IMR-90 (cell line): ENCODE results near the gene DIP2C. TPM values are rescaled to one million over a fixed set of nuclear protein-coding genes. Genes with fewer than 3 reads are reported as not detected.

Experiments
- ATAC-seq: fragments of 200-7000 bp; cut with Tn5 transposase; 2 replicates; pipeline ENCODE4 v1.9.1; 2020; ENCODE audit warnings: low read depth, mild to moderate bottlenecking, moderate library complexity
- BruUV-seq: library from RNA; stranded (reverse); fragments of 400-500 nt; replicated peaks from 2 replicates; lab custom pipeline; 2021; lab: Mats Ljungman, UMichigan
- CTCF ChIA-PET: fragments of 300-600 bp; formaldehyde crosslinking; extraction: SDS; loops from one replicate; lab custom pipeline; 2021; ENCODE audit warnings: antibody characterized with exemption; lab: Yijun Ruan, JAX
- POLR2A ChIA-PET: fragments of 300-600 bp; sonication (Branson Sonifier 250); formaldehyde crosslinking; loops from one replicate; lab custom pipeline; 2022; ENCODE audit warnings: antibody characterized with exemption; ENCODE audit not compliant: unreplicated experiment; lab: Charles Lee
- DNase-seq: peaks from one replicate; pipeline ENCODE4 v3.0.0; 2013
- H2AFZ ChIP-seq: replicated peaks from 2 replicates; pipeline ENCODE3; 2013; ENCODE audit warnings: low read length, mild to moderate bottlenecking; ENCODE audit not compliant: poor library complexity
- H2AK5ac ChIP-seq: 2 replicates; pipeline ENCODE4 v1.6.1; 2013; ENCODE audit warnings: low read depth, low read length, inconsistent platforms
- H2AK9ac ChIP-seq: replicated peaks from 2 replicates; pipeline ENCODE3; 2013; ENCODE audit warnings: mild to moderate bottlenecking, low read depth, low read length, moderate library complexity; ENCODE audit not compliant: poor library complexity
- H2BK120ac ChIP-seq: 2 replicates; pipeline ENCODE4 v1.6.1; 2013; ENCODE audit warnings: low read depth, low read length, inconsistent platforms
- H2BK15ac ChIP-seq: 3 replicates; pipeline ENCODE4 v1.6.1; 2013; ENCODE audit warnings: low read depth, low read length, inconsistent platforms
- H2BK20ac ChIP-seq: 2 replicates; pipeline ENCODE4 v1.6.1; 2013; ENCODE audit warnings: low read depth, mild to moderate bottlenecking, inconsistent platforms, low read length, moderate library complexity
- H2BK5ac ChIP-seq: 2 replicates; pipeline ENCODE4 v1.6.1; 2013; ENCODE audit warnings: mild to moderate bottlenecking, low read depth, low read length, inconsistent platforms; ENCODE audit not compliant: poor library complexity, severe bottlenecking
- H3K14ac ChIP-seq: replicated peaks from 2 replicates; pipeline ENCODE4 v1.6.1; 2013; ENCODE audit warnings: low read depth, low read length, inconsistent platforms
- H3K18ac ChIP-seq: 2 replicates; pipeline ENCODE4 v1.6.1; 2013; ENCODE audit warnings: low read depth, low read length, control low read depth
- H3K23ac ChIP-seq: 2 replicates; pipeline ENCODE4 v1.6.1; 2013; ENCODE audit warnings: low read depth, low read length, inconsistent platforms
- H3K27ac ChIP-seq: 2 replicates; pipeline ENCODE4 v1.5.1; 2013; ENCODE audit warnings: mild to moderate bottlenecking, control low read depth, low read length; ENCODE audit not compliant: insufficient read depth
- H3K27me3 ChIP-seq: 2 replicates; pipeline ENCODE4 v1.6.1; 2013; ENCODE audit warnings: low read length; ENCODE audit not compliant: control insufficient read depth, insufficient read depth
- H3K36me3 ChIP-seq: 2 replicates; pipeline ENCODE4 v1.6.1; 2013; ENCODE audit warnings: low read length, mixed read lengths; ENCODE audit not compliant: control insufficient read depth, insufficient read depth
- H3K4ac ChIP-seq: 2 replicates; pipeline ENCODE4 v1.6.1; 2013; ENCODE audit warnings: low read depth, low read length, inconsistent platforms
- H3K4me1 ChIP-seq: 2 replicates; pipeline ENCODE4 v1.6.1; 2013; ENCODE audit warnings: low read length, mixed read lengths; ENCODE audit not compliant: control insufficient read depth, insufficient read depth
- H3K4me2 ChIP-seq: 2 replicates; pipeline ENCODE4 v1.6.1; 2013; ENCODE audit warnings: low read depth, mild to moderate bottlenecking, control low read depth, low read length, moderate library complexity
- H3K4me3 ChIP-seq: 2 replicates; pipeline ENCODE4 v1.5.1; 2013; ENCODE audit warnings: low read depth, mild to moderate bottlenecking, control low read depth, low read length, moderate library complexity; ENCODE audit not compliant: insufficient read depth
- H3K56ac ChIP-seq: 2 replicates; pipeline ENCODE4 v1.6.1; 2013; ENCODE audit warnings: low read length, inconsistent platforms; ENCODE audit not compliant: insufficient read depth; ENCODE audit errors: extremely low read depth
- H3K79me1 ChIP-seq, 2 experiments: 2 replicates each; pipeline ENCODE4 v1.6.1; 2013; ENCODE audit warnings: low read length in 2 of 2, inconsistent platforms in 1 of 2, low read depth in 1 of 2
- H3K9ac ChIP-seq: 2 replicates; pipeline ENCODE4 v1.6.1; 2013; ENCODE audit warnings: low read depth, low read length, control low read depth
- H3K9me1 ChIP-seq: 2 replicates; pipeline ENCODE4 v1.6.1; 2013; ENCODE audit warnings: low read length, inconsistent platforms; ENCODE audit not compliant: insufficient read depth
- H3K9me3 ChIP-seq: 2 replicates; pipeline ENCODE4 v1.6.1; 2013; ENCODE audit warnings: low read length; ENCODE audit not compliant: control insufficient read depth, insufficient read depth
- H4K20me1 ChIP-seq: 2 replicates; pipeline ENCODE4 v1.6.1; 2013; ENCODE audit warnings: low read length, inconsistent platforms; ENCODE audit not compliant: insufficient read depth
- H4K5ac ChIP-seq: 2 replicates; pipeline ENCODE4 v1.6.1; 2013; ENCODE audit warnings: mild to moderate bottlenecking, low read depth, low read length, control low read depth
- H4K8ac ChIP-seq, 2 experiments: 2 replicates each; pipeline ENCODE4 v1.6.1; 2013; ENCODE audit warnings: low read depth in 2 of 2, low read length in 2 of 2, control low read depth in 1 of 2, inconsistent platforms in 1 of 2
- H4K91ac ChIP-seq: 2 replicates; pipeline ENCODE4 v1.6.1; 2013; ENCODE audit warnings: low read depth, low read length, inconsistent platforms; ENCODE audit not compliant: insufficient read depth
- BHLHE40 ChIP-seq: fragments of 150-350 bp; IDR thresholded peaks from 2 replicates; pipeline ENCODE4 v1.6.1; 2016; ENCODE audit warnings: mild to moderate bottlenecking, low read depth, low read length
- CEBPB ChIP-seq: IDR thresholded peaks from 2 replicates; pipeline ENCODE4 v1.6.1; 2012; ENCODE audit warnings: low read depth, low read length, improper control_type of control experiment
- CHD1 ChIP-seq: IDR thresholded peaks from 2 replicates; pipeline ENCODE4 v1.6.1; 2012; ENCODE audit warnings: low read depth, low read length, improper control_type of control experiment
- MAFK ChIP-seq: IDR thresholded peaks from 2 replicates; pipeline ENCODE4 v1.6.1; 2012; ENCODE audit warnings: low read depth, low read length, improper control_type of control experiment
- MXI1 ChIP-seq: IDR thresholded peaks from 2 replicates; pipeline ENCODE4 v1.6.1; 2012; ENCODE audit warnings: low read depth, mild to moderate bottlenecking, low read length, moderate library complexity, borderline replicate concordance
- NFE2L2 ChIP-seq: fragments of 150-350 bp; IDR thresholded peaks from 2 replicates; pipeline ENCODE4 v1.6.1; 2016; ENCODE audit warnings: low read depth, mild to moderate bottlenecking, low read length
- POLR2A ChIP-seq: IDR thresholded peaks from 2 replicates; pipeline ENCODE4 v1.6.1; 2012; ENCODE audit warnings: mild to moderate bottlenecking, low read depth, low read length
- RAD21 ChIP-seq: IDR thresholded peaks from 2 replicates; pipeline ENCODE4 v1.6.1; 2012; ENCODE audit warnings: low read length, improper control_type of control experiment
- RCOR1 ChIP-seq: IDR thresholded peaks from 2 replicates; pipeline ENCODE4 v1.6.1; 2012; ENCODE audit warnings: mild to moderate bottlenecking, low read length, improper control_type of control experiment; ENCODE audit not compliant: insufficient replicate concordance
- RFX5 ChIP-seq: IDR thresholded peaks from 2 replicates; pipeline ENCODE4 v1.8.0; 2012; ENCODE audit warnings: low read depth, mild to moderate bottlenecking, low read length, moderate library complexity
- SMC3 ChIP-seq: fragments of 150-350 bp; IDR thresholded peaks from 2 replicates; pipeline ENCODE4 v1.6.1; 2016; ENCODE audit warnings: low read depth, mild to moderate bottlenecking, antibody characterized with exemption, low read length, moderate library complexity
- WGBS, 2 experiments: methylation state at CpG; one replicate each; pipeline versions ENCODE4 v1.1.5 to v1.1.7; 2013; ENCODE audit warnings: missing lambda C conversion rate in 2 of 2; ENCODE audit not compliant: insufficient read length in 1 of 2; ENCODE audit errors: extremely low coverage in 2 of 2; 5-methylcytosine and 5-hydroxymethylcytosine counted together
- dilution Hi-C: fragments of 300-500 bp; cut with HindIII; formaldehyde crosslinking; loops from one replicate; pipeline ENCODE4 v1.14.3; 2018; ENCODE audit warnings: low sequenced_read_pairs; ENCODE audit not compliant: unreplicated experiment
- in situ Hi-C: fragments of 300-500 bp; cut with MboI; formaldehyde crosslinking; loops from 3 replicates; pipeline ENCODE4 v1.14.3; 2019; ENCODE audit warnings: low sequenced_read_pairs, inconsistent platforms, mixed read lengths
- intact Hi-C: fragments of 100-400 bp; cut with micrococcal nuclease; formaldehyde crosslinking; loops from 2 replicates; pipeline ENCODE4 v1.10.0; 2022
- polyA plus RNA-seq, 3 experiments: library from polyadenylated mRNA; depleted of rRNA; stranded (reverse); fragments of >200 nt; gene quantifications; 2 replicates each; pipeline ENCODE4 v1.2.3, GENCODE V29; 2012; ENCODE audit warnings: low replicate concordance in 1 of 3
- total RNA-seq: library from RNA; depleted of rRNA; stranded (reverse); fragments of >200 nt; gene quantifications from 2 replicates; pipeline ENCODE4 v1.2.3, GENCODE V29; 2012
- TF ChIP-seq, protein P1 (sequence below): fragments of 150-350 bp; IDR thresholded peaks from 2 replicates; pipeline ENCODE4 v1.6.1; 2016; ENCODE audit warnings: low read depth, mild to moderate bottlenecking, low read length, moderate library complexity, borderline replicate concordance
- TF ChIP-seq, protein P2 (sequence below): fragments of 150-350 bp; IDR thresholded peaks from 2 replicates; pipeline ENCODE4 v1.6.1; 2017; ENCODE audit warnings: mild to moderate bottlenecking, antibody characterized with exemption, low read length, low read depth

The DIP2C gene
- total and polyA plus RNA-seq, 2 of the 4 experiments (the other 2 are of a cell fraction): 8.6 to 17.3 TPM

DNA sequence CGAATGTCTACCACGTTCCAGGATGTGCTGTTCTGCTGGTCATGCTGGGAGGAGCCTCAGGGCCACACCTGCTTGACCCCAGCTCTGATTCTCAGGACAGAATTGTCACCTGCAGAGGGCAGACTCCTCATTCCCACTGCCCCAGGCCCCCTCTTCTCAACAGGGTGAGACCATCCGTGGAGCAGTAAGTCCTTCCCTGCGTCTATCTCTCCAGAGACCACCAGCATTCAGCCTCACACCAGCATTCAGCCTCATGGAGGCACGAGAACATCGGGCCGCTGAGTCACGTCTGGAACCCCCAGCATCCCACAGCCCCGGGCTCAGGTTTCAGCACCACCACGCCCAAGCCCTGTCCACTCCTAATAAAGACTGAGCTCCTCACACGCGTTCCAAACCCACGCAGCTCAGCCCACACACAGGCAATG is 273.4 kb downstream of the DIP2C start:
- H3K14ac ChIP-seq: no peak overlapping the region
- H3K18ac ChIP-seq: no peak overlapping the region
- peaks cover 3% of the 10 kb centered on the region; the same call in 1 of the 2 replicates for H4K20me1 ChIP-seq
- no peak overlapping the region for H3K4me3 ChIP-seq
- H4K91ac ChIP-seq: no peak overlapping the region
- no peak overlapping the region for H3K4ac ChIP-seq
- H4K8ac ChIP-seq: no peak overlapping the region
- no peak overlapping the region for H2BK20ac ChIP-seq
- H2BK5ac ChIP-seq: no peak overlapping the region
- H3K4me2 ChIP-seq: no peak overlapping the region
- CTCF ChIA-PET: no interaction called here
- no peak overlapping the region for H3K56ac ChIP-seq
- H3K9ac ChIP-seq: no peak overlapping the region
- no peak overlapping the region for H2BK120ac ChIP-seq
- H2AK9ac ChIP-seq: no peak overlapping the region
- no peak overlapping the region for H2AFZ ChIP-seq
- no peaks in the 10 kb centered on the region for H3K9me1 ChIP-seq
- no peak overlapping the region for H3K23ac ChIP-seq
- intact Hi-C loops: no loop called here
- no peak overlapping the region for H4K5ac ChIP-seq
- no peak for ATAC-seq
- TF ChIP-seq MXI1 (no peak), CHD1 (no peak), POLR2A (no peak), SMC3 (no peak), BHLHE40 (no peak), RFX5 (no peak), NFE2L2 (no peak), MAFK (no peak), RCOR1 (no peak), RAD21 (no peak), CEBPB (no peak)
- TF ChIP-seq, protein P1, sequence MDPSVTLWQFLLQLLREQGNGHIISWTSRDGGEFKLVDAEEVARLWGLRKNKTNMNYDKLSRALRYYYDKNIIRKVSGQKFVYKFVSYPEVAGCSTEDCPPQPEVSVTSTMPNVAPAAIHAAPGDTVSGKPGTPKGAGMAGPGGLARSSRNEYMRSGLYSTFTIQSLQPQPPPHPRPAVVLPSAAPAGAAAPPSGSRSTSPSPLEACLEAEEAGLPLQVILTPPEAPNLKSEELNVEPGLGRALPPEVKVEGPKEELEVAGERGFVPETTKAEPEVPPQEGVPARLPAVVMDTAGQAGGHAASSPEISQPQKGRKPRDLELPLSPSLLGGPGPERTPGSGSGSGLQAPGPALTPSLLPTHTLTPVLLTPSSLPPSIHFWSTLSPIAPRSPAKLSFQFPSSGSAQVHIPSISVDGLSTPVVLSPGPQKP: no peak
- TF ChIP-seq, protein P2, sequence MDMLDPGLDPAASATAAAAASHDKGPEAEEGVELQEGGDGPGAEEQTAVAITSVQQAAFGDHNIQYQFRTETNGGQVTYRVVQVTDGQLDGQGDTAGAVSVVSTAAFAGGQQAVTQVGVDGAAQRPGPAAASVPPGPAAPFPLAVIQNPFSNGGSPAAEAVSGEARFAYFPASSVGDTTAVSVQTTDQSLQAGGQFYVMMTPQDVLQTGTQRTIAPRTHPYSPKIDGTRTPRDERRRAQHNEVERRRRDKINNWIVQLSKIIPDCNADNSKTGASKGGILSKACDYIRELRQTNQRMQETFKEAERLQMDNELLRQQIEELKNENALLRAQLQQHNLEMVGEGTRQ: no peak
- H3K36me3 ChIP-seq: peaks cover 55% of the 10 kb centered on the region
- H3K27ac ChIP-seq: no peak overlapping the region
- no peaks in the 10 kb centered on the region for H3K9me3 ChIP-seq
- no TSS peak for BruUV-seq
- H3K27me3 ChIP-seq: no peaks in the 10 kb centered on the region
- no peak for DNase-seq
- dilution Hi-C loops: no loop called here
- no peak overlapping the region for H2BK15ac ChIP-seq
- in situ Hi-C loops: no loop called here
- peaks cover 18% of the 10 kb centered on the region in 2 experiments; a peak in 2 of 4 replicates for H3K79me1 ChIP-seq
- POLR2A ChIA-PET: no interaction called here
- H3K4me1 ChIP-seq: no peaks in the 10 kb centered on the region
- H2AK5ac ChIP-seq: no peak overlapping the region
- WGBS, 2 experiments: 93% methylated on average over 6 of the region's 13 CpGs; no CpG with 5 or more reads in 1 of the 2 experiments
